Inflammatory macrophage treated with lipopolysaccharide for 4 hours (primary cell): ENCODE data around the gene DCUN1D2.
"Not testable (repeated sequence)": the region's sequence is repeated elsewhere in the genome, so short reads cannot be mapped to it uniquely, and the experiment has no call there.

ENCODE experiments used
- DNase-seq: peaks from one replicate; pipeline ENCODE4 v3.0.0-alpha.2; 2020

DCUN1D2 gene

GRCh38 chr13:113443991-113444390, 46.5 kb downstream of the DCUN1D2 start:
- no peak for DNase-seq

GRCh38 chr13:113442985-113443362, 47.5 kb downstream of the DCUN1D2 start:
- no peak for DNase-seq

GRCh38 chr13:113442354-113442984, 48.0 kb downstream of the DCUN1D2 start:
- DNase-seq, result no peak

GRCh38 chr13:113441661-113442060, 48.9 kb downstream of the DCUN1D2 start:
- DNase-seq, result no peak

- no peak for DNase-seq
These were observed 53.0 kb downstream of the DCUN1D2 start for GRCh38 chr13:113437408-113438010.

GRCh38 chr13:113436866-113437265, 53.6 kb downstream of the DCUN1D2 start:
- DNase-seq, result not testable (repeated sequence)

GRCh38 chr13:113435907-113436306, 54.6 kb downstream of the DCUN1D2 start:
- DNase-seq, result not testable (repeated sequence)

- no peak for DNase-seq
These were observed 57.1 kb downstream of the DCUN1D2 start for GRCh38 chr13:113433391-113433916.

GRCh38 chr13:113432506-113433270, 57.8 kb downstream of the DCUN1D2 start:
- no peak for DNase-seq

GRCh38 chr13:113431171-113431570, 59.3 kb downstream of the DCUN1D2 start:
- DNase-seq, result no peak

- no peak for DNase-seq
These were observed 60.0 kb downstream of the DCUN1D2 start for GRCh38 chr13:113430378-113431110.

GRCh38 chr13:113429608-113429985, 60.9 kb downstream of the DCUN1D2 start:
- DNase-seq, result no peak

GRCh38 chr13:113428871-113429607, 61.5 kb downstream of the DCUN1D2 start:
- no peak for DNase-seq

- DNase-seq, result no peak
These were observed 62.0 kb downstream of the DCUN1D2 start for GRCh38 chr13:113428469-113428865.

GRCh38 chr13:113427562-113428468, 62.7 kb downstream of the DCUN1D2 start:
- DNase-seq, result no peak

- DNase-seq, result no peak
These were observed 63.9 kb downstream of the DCUN1D2 start for GRCh38 chr13:113426591-113426986.

- DNase-seq, result no peak
These were observed 64.4 kb downstream of the DCUN1D2 start for GRCh38 chr13:113425941-113426590.

- no peak for DNase-seq
These were observed 66.9 kb downstream of the DCUN1D2 start for GRCh38 chr13:113423520-113424163.

- DNase-seq, result no peak
These were observed 67.5 kb downstream of the DCUN1D2 start for GRCh38 chr13:113422807-113423519.
